A673 (cell line): ENCODE measurements around the gene LECT2. TPM values are rescaled to one million over a fixed set of nuclear protein-coding genes. Genes with fewer than 3 reads are reported as not detected.

ENCODE experiments used
- BruUV-seq: library from RNA; stranded (reverse); fragments of 400-500 nt; replicated peaks from 2 replicates; lab custom pipeline; 2021; lab: Mats Ljungman, UMichigan
- CTCF ChIA-PET: fragments of 300-600 bp; sonication (Branson Sonifier 250); formaldehyde crosslinking; loops from one replicate; lab custom pipeline; 2022; ENCODE audit warnings: antibody characterized with exemption; lab: Charles Lee
- POLR2A ChIA-PET: fragments of 300-600 bp; sonication (Branson Sonifier 250); formaldehyde crosslinking; loops from one replicate; lab custom pipeline; 2022; ENCODE audit warnings: antibody characterized with exemption; ENCODE audit not compliant: low non-redundant PET; lab: Charles Lee
- DNase-seq: peaks from one replicate; pipeline ENCODE4 v3.0.0-alpha.2; 2015; ENCODE audit warnings: low spot score
- H3K27ac ChIP-seq: fragments of 200-600 bp; sonication (generic); 2 replicates; pipeline ENCODE4 v1.5.1; 2016; ENCODE audit warnings: mixed run types, low read depth, mild to moderate bottlenecking, mixed read lengths, antibody characterized with exemption, low read length; ENCODE audit not compliant: poor library complexity, severe bottlenecking
- H3K27me3 ChIP-seq: fragments of 200-600 bp; sonication (generic); replicated peaks from 2 replicates; pipeline ENCODE4 v1.6.1; 2017; ENCODE audit warnings: mixed run types, low read depth, mild to moderate bottlenecking, mixed read lengths, antibody characterized with exemption, low read length; ENCODE audit not compliant: insufficient read depth, poor library complexity
- H3K36me3 ChIP-seq: fragments of 200-600 bp; sonication (generic); 2 replicates; pipeline ENCODE4 v1.6.1; 2016; ENCODE audit warnings: mixed run types, mild to moderate bottlenecking, mixed read lengths, antibody characterized with exemption, low read length; ENCODE audit not compliant: insufficient read depth, poor library complexity, severe bottlenecking
- H3K4me1 ChIP-seq: fragments of 200-600 bp; sonication (generic); 2 replicates; pipeline ENCODE4 v1.6.1; 2017; ENCODE audit warnings: mixed run types, mild to moderate bottlenecking, mixed read lengths, antibody characterized with exemption, low read length; ENCODE audit not compliant: insufficient read depth, poor library complexity, severe bottlenecking
- H3K4me3 ChIP-seq: fragments of 200-600 bp; sonication (generic); 2 replicates; pipeline ENCODE4 v1.5.1; 2016; ENCODE audit warnings: low read depth, mixed run types, mild to moderate bottlenecking, mixed read lengths, low read length; ENCODE audit not compliant: poor library complexity, severe bottlenecking
- H3K9me3 ChIP-seq: fragments of 200-600 bp; sonication (generic); 2 replicates; pipeline ENCODE4 v1.6.1; 2016; ENCODE audit warnings: mixed run types, low read depth, mild to moderate bottlenecking, mixed read lengths, antibody characterized with exemption, low read length; ENCODE audit not compliant: poor library complexity, severe bottlenecking
- CTCF ChIP-seq: fragments of 300-800, 200-600 bp; sonication (generic); conservative IDR thresholded peaks from 2 replicates; pipeline ENCODE4 v1.5.1; 2017; ENCODE audit warnings: low read depth, mild to moderate bottlenecking, antibody characterized with exemption, low read length, moderate library complexity, mixed read lengths
- EZH2 ChIP-seq: fragments of 200-600 bp; sonication (generic); IDR thresholded peaks from 2 replicates; pipeline ENCODE4 v1.6.1; 2017; ENCODE audit warnings: borderline replicate concordance, low read depth, mild to moderate bottlenecking, mixed read lengths, antibody characterized with exemption, low read length; ENCODE audit not compliant: poor library complexity, severe bottlenecking
- intact Hi-C: fragments of 100-400 bp; cut with micrococcal nuclease; formaldehyde crosslinking; loops from one replicate; pipeline ENCODE4 v1.10.0; 2022; ENCODE audit not compliant: unreplicated experiment
- total RNA-seq: library from RNA; stranded (reverse); gene quantifications from 2 replicates; pipeline ENCODE4 v1.2.3, GENCODE V29; 2021

Gene LECT2
- total RNA-seq, 1 experiment from 2014 or later = not detected

- Histone ChIP-seq H3K4me1 (peaks cover 34% of the 10 kb centered on the region), H3K36me3 (no peaks in the 10 kb centered on the region), H3K27me3 (no peaks in the 10 kb centered on the region), H3K9me3 (no peaks in the 10 kb centered on the region), H3K4me3 (no peak overlapping the region), H3K27ac (no peak overlapping the region)
- DNase-seq = no peak
- ChIA-PET CTCF (no interaction called here), POLR2A (no interaction called here)
- intact Hi-C loops = no loop called here
- no TSS peak for BruUV-seq
- no peak for TF ChIP-seq CTCF
- no peak for TF ChIP-seq EZH2
These were observed 44.1 kb upstream of the LECT2 start for GRCh38 chr5:135998889-135999288.

GRCh38 chr5:135997673-135998335 lies 43.0 kb upstream of the LECT2 start:
- DNase-seq = no peak
- no peak for TF ChIP-seq CTCF
- no peak for TF ChIP-seq EZH2
- Histone ChIP-seq H3K27me3 (no peaks in the 10 kb centered on the region), H3K27ac (no peak overlapping the region), H3K4me3 (no peak overlapping the region), H3K9me3 (no peaks in the 10 kb centered on the region), H3K36me3 (no peaks in the 10 kb centered on the region), H3K4me1 (peaks cover 40% of the 10 kb centered on the region)
- CTCF ChIA-PET = no interaction called here
- intact Hi-C loops = no loop called here
- POLR2A ChIA-PET = no interaction called here
- BruUV-seq = no TSS peak

- CTCF ChIA-PET = interaction anchor here (0.6 kb wide), 1 partner anchor 104 kb away, joined by 3 read pairs; no protein-coding TSS in a partner anchor
- no peaks in the 10 kb centered on the region for H3K36me3 ChIP-seq
- no peak overlapping the region for H3K4me3 ChIP-seq
- H3K9me3 ChIP-seq = no peaks in the 10 kb centered on the region
- intact Hi-C loops = no loop called here
- H3K4me1 ChIP-seq = peaks cover 33% of the 10 kb centered on the region
- H3K27me3 ChIP-seq = no peaks in the 10 kb centered on the region
- BruUV-seq = no TSS peak
- TF ChIP-seq EZH2 (no peak), CTCF (no peak)
- DNase-seq = no peak
- no peak overlapping the region for H3K27ac ChIP-seq
- POLR2A ChIA-PET = no interaction called here
These were observed 41.8 kb upstream of the LECT2 start for GRCh38 chr5:135996611-135997010.
